PC-3 (cell line): Measurements from ENCODE around the gene UGGT1. TPM values are rescaled to one million over a fixed set of nuclear protein-coding genes. Genes with fewer than 3 reads are reported as not detected.

Source experiments
- ATAC-seq: fragments of 200-7000 bp; cut with Tn5 transposase; 2 replicates; pipeline ENCODE4 v1.9.1; 2020; ENCODE audit warnings: mild to moderate bottlenecking, moderate library complexity
- BruUV-seq: library from RNA; stranded (reverse); fragments of 400-500 nt; replicated peaks from 2 replicates; lab custom pipeline; 2021; lab: Mats Ljungman, UMichigan
- CTCF ChIA-PET: fragments of 300-600 bp; sonication (Branson Sonifier 250); formaldehyde crosslinking; loops from one replicate; lab custom pipeline; 2022; ENCODE audit warnings: antibody characterized with exemption; lab: Charles Lee
- POLR2A ChIA-PET: fragments of 300-600 bp; sonication (Branson Sonifier 250); formaldehyde crosslinking; loops from one replicate; lab custom pipeline; 2022; ENCODE audit warnings: antibody characterized with exemption; ENCODE audit not compliant: unreplicated experiment; lab: Charles Lee
- DNase-seq: peaks from one replicate; pipeline ENCODE4 v3.0.0-alpha.2; 2015
- H2AFZ ChIP-seq: fragments of 300-600 bp; sonication (generic); 2 replicates; pipeline ENCODE4 v1.6.0; 2016; ENCODE audit warnings: antibody characterized with exemption, low read length
- H3F3A ChIP-seq: fragments of 300-600 bp; sonication (generic); one replicate; pipeline ENCODE4 v1.6.0; 2017; ENCODE audit warnings: antibody characterized with exemption, low read length, control low read depth, mild to moderate bottlenecking; ENCODE audit not compliant: unreplicated experiment
- H3K27ac ChIP-seq: fragments of 300-600 bp; sonication (generic); 2 replicates; pipeline ENCODE4 v1.5.1; 2016; ENCODE audit warnings: mild to moderate bottlenecking, low read length
- H3K27me3 ChIP-seq: fragments of 300-600 bp; sonication (generic); 2 replicates; pipeline ENCODE4 v1.6.1; 2016; ENCODE audit warnings: low read length, mixed read lengths
- H3K36me3 ChIP-seq: fragments of 300-600 bp; sonication (generic); 2 replicates; pipeline ENCODE4 v1.6.1; 2016; ENCODE audit warnings: low read depth, mixed run types, low read length, mixed read lengths
- H3K4me1 ChIP-seq: fragments of 300-600 bp; sonication (generic); 2 replicates; pipeline ENCODE4 v1.5.1; 2016; ENCODE audit warnings: low read length; ENCODE audit not compliant: insufficient read depth
- H3K4me2 ChIP-seq: fragments of 300-600 bp; sonication (generic); 2 replicates; pipeline ENCODE4 v1.6.0; 2016; ENCODE audit warnings: low read length
- H3K4me3 ChIP-seq: fragments of 300-600 bp; sonication (generic); 2 replicates; pipeline ENCODE4 v1.5.1; 2016; ENCODE audit warnings: mild to moderate bottlenecking, low read length, mixed read lengths
- H3K79me2 ChIP-seq: fragments of 300-600 bp; sonication (generic); 2 replicates; pipeline ENCODE4 v1.6.1; 2017; ENCODE audit warnings: low read length, mixed read lengths
- H3K9ac ChIP-seq: fragments of 300-600 bp; sonication (generic); 2 replicates; pipeline ENCODE4 v1.6.0; 2016; ENCODE audit warnings: mild to moderate bottlenecking, low read length
- H3K9me2 ChIP-seq: fragments of 300-600 bp; sonication (generic); replicated peaks from 2 replicates; pipeline ENCODE4 v1.6.1; 2016; ENCODE audit warnings: mixed run types, low read length, mixed read lengths
- H3K9me3 ChIP-seq: fragments of 300-600 bp; sonication (generic); 2 replicates; pipeline ENCODE4 v1.6.1; 2016; ENCODE audit warnings: low read length, mixed read lengths
- H4K20me1 ChIP-seq: fragments of 300-600 bp; sonication (generic); 2 replicates; pipeline ENCODE4 v1.6.1; 2016; ENCODE audit warnings: low read length, mixed read lengths
- CTCF ChIP-seq: fragments of 300-600 bp; sonication (generic); conservative IDR thresholded peaks from 2 replicates; pipeline ENCODE4 v1.5.1; 2017; ENCODE audit warnings: antibody characterized with exemption, low read depth, mild to moderate bottlenecking, low read length
- EZH2 ChIP-seq: fragments of 300-600 bp; sonication (generic); IDR thresholded peaks from one replicate; pipeline ENCODE4 v1.6.1; 2017; ENCODE audit warnings: antibody characterized with exemption, mild to moderate bottlenecking, low read length; ENCODE audit not compliant: unreplicated experiment
- EZH2phosphoT487 ChIP-seq: fragments of 300-600 bp; sonication (generic); IDR thresholded peaks from 2 replicates; pipeline ENCODE4 v1.6.1; 2018; ENCODE audit warnings: mild to moderate bottlenecking, antibody characterized with exemption, low read length, borderline replicate concordance
- intact Hi-C: fragments of 100-400 bp; cut with micrococcal nuclease; formaldehyde crosslinking; loops from 2 replicates; pipeline ENCODE4 v1.9.0; 2023
- total RNA-seq: library from RNA; depleted of rRNA; stranded (reverse); fragments of >200 nt; gene quantifications from 2 replicates; pipeline ENCODE4 v1.2.3, GENCODE V29; 2014

The UGGT1 gene
- total RNA-seq, 1 experiment from 2014 or later: 59.9 TPM

GRCh38 chr2:128093762-128094161 lies 2.8 kb downstream of the UGGT1 start:
- no peaks in the 10 kb centered on the region for H3F3A ChIP-seq
- H3K9me2 ChIP-seq: no peaks in the 10 kb centered on the region
- no peak overlapping the region for H3K4me3 ChIP-seq
- TF ChIP-seq CTCF (no peak), EZH2 (no peak), EZH2phosphoT487 (no peak)
- H3K27ac ChIP-seq: no peak overlapping the region
- H3K27me3 ChIP-seq: no peaks in the 10 kb centered on the region
- no peak overlapping the region for H2AFZ ChIP-seq
- ChIA-PET POLR2A (no interaction called here), CTCF (no interaction called here)
- peak overlapping the region; percentile 86; the same call in 1 of the 2 replicates for H3K4me2 ChIP-seq
- H3K9ac ChIP-seq: no peak overlapping the region
- intact Hi-C loops: loop anchor here (10.0 kb wide), 1 partner anchor 209 kb away; the partner anchor contains the start of gene AMMECR1L
- no peaks in the 10 kb centered on the region for H3K9me3 ChIP-seq
- peaks cover 12% of the 10 kb centered on the region for H3K36me3 ChIP-seq
- peaks cover 6% of the 10 kb centered on the region; the same call in 1 of the 2 replicates for H3K4me1 ChIP-seq
- BruUV-seq: no TSS peak
- 0 out of 2 replicates have a peak, but pooled peaks cover 9% of the 10 kb centered on the region for H4K20me1 ChIP-seq
- no peak for DNase-seq
- no peak for ATAC-seq
- H3K79me2 ChIP-seq: peaks cover 72% of the 10 kb centered on the region

GRCh38 chr2:128095201-128095600 lies 4.2 kb downstream of the UGGT1 start:
- TF ChIP-seq EZH2phosphoT487 (no peak), EZH2 (no peak), CTCF (no peak)

GRCh38 chr2:128103407-128103806 lies 12.4 kb downstream of the UGGT1 start:
- ChIA-PET POLR2A (no interaction called here), CTCF (no interaction called here)
- H3K36me3 ChIP-seq: peaks cover 32% of the 10 kb centered on the region

More at GRCh38 chr2:128095201-128095600, 4.2 kb downstream of the UGGT1 start:
- DNase-seq (no peak), ATAC-seq (no peak)
- no TSS peak for BruUV-seq
- POLR2A ChIA-PET: interaction anchor here (0.6 kb wide), 1 partner anchor 10 kb away, joined by 3 read pairs; no protein-coding TSS in a partner anchor
- CTCF ChIA-PET: no interaction called here
- Histone ChIP-seq H4K20me1 (0 out of 2 replicates have a peak, but pooled peaks cover 9% of the 10 kb centered on the region), H3K4me3 (no peak overlapping the region), H3K36me3 (peaks cover 13% of the 10 kb centered on the region), H3K27me3 (no peaks in the 10 kb centered on the region), H2AFZ (no peak overlapping the region), H3K9ac (no peak overlapping the region), H3K4me1 (peaks cover 6% of the 10 kb centered on the region; the same call in 1 of the 2 replicates), H3K79me2 (peaks cover 72% of the 10 kb centered on the region), H3K4me2 (no peak overlapping the region), H3F3A (no peaks in the 10 kb centered on the region), H3K27ac (no peak overlapping the region), H3K9me2 (no peaks in the 10 kb centered on the region), H3K9me3 (no peaks in the 10 kb centered on the region)
- intact Hi-C loops: loop anchor here (10.0 kb wide), 1 partner anchor 210 kb away; the partner anchor contains the start of gene AMMECR1L

More at GRCh38 chr2:128103407-128103806, 12.4 kb downstream of the UGGT1 start:
- ATAC-seq (no peak), DNase-seq (no peak)
- H3K4me2 ChIP-seq: no peak overlapping the region
- no peak overlapping the region for H3K27ac ChIP-seq
- no peak overlapping the region for H3K9ac ChIP-seq
- intact Hi-C loops: no loop called here
- H2AFZ ChIP-seq: no peak overlapping the region
- no TSS peak for BruUV-seq
- H3K9me3 ChIP-seq: no peaks in the 10 kb centered on the region
- H4K20me1 ChIP-seq: no peaks in the 10 kb centered on the region
- H3K9me2 ChIP-seq: no peaks in the 10 kb centered on the region
- no peaks in the 10 kb centered on the region for H3F3A ChIP-seq
- no peaks in the 10 kb centered on the region for H3K27me3 ChIP-seq
- no peak overlapping the region for H3K4me3 ChIP-seq
- H3K4me1 ChIP-seq: no peaks in the 10 kb centered on the region
- TF ChIP-seq EZH2 (no peak), CTCF (no peak), EZH2phosphoT487 (no peak)
- peaks cover 26% of the 10 kb centered on the region for H3K79me2 ChIP-seq
